HepG2 (cell line): ENCODE data around the gene EML2. TPM values are rescaled to one million over a fixed set of nuclear protein-coding genes. Genes with fewer than 3 reads are reported as not detected.

Experiments used
- ATF1 ChIP-seq: IDR thresholded peaks from 2 replicates; pipeline ENCODE4 v1.6.1; 2016; ENCODE audit warnings: mild to moderate bottlenecking, control low read depth
- BRCA1 ChIP-seq: sonication (generic); formaldehyde crosslinking; IDR thresholded peaks from 2 replicates; pipeline ENCODE4 v1.4.0; 2020; ENCODE audit warnings: missing genetic modification reagents
- CBX2 ChIP-seq, 2 experiments: fragments of 200-600 bp in 1 of 2; sonication (generic); formaldehyde crosslinking in 1 of 2; IDR thresholded peaks; 2 replicates each; pipeline versions ENCODE4 v1.7.0 to v1.8.1; 2018 to 2022; ENCODE audit warnings: low read depth in 2 of 2, low read length in 1 of 2, mild to moderate bottlenecking in 1 of 2, missing genetic modification reagents in 1 of 2
- FOSL2 ChIP-seq: sonication (generic); formaldehyde crosslinking; IDR thresholded peaks from 2 replicates; pipeline ENCODE4 v1.4.0; 2020; ENCODE audit warnings: missing genetic modification reagents
- KAT8 ChIP-seq: IDR thresholded peaks from 2 replicates; pipeline ENCODE4 v1.6.1; 2016; ENCODE audit warnings: missing genetic modification reagents, missing compliant biosample characterization
- MED1 ChIP-seq: sonication (generic); formaldehyde crosslinking; IDR thresholded peaks from 2 replicates; pipeline ENCODE4 v1.4.0; 2020; ENCODE audit warnings: missing genetic modification reagents
- NR2F6 ChIP-seq, 2 experiments: IDR thresholded peaks; 2 replicates each; pipeline ENCODE4 v1.6.1; 2016; ENCODE audit warnings: antibody characterized with exemption in 1 of 2, mild to moderate bottlenecking in 1 of 2
- PATZ1 ChIP-seq: sonication (generic); formaldehyde crosslinking; IDR thresholded peaks from 2 replicates; pipeline ENCODE4 v1.4.0; 2020; ENCODE audit warnings: missing genetic modification reagents
- PHF8 ChIP-seq: sonication (generic); formaldehyde crosslinking; IDR thresholded peaks from 2 replicates; pipeline ENCODE4 v1.5.0; 2020; ENCODE audit warnings: missing genetic modification reagents
- POLR2AphosphoS2 ChIP-seq: IDR thresholded peaks from 2 replicates; pipeline ENCODE4 v1.6.1; 2011; ENCODE audit warnings: low read depth, low read length, improper control_type of control experiment
- SALL2 ChIP-seq: sonication (generic); formaldehyde crosslinking; IDR thresholded peaks from 2 replicates; pipeline ENCODE4 v1.8.1; 2023; ENCODE audit warnings: mild to moderate bottlenecking, missing genetic modification reagents, inconsistent platforms
- SCMH1 ChIP-seq: sonication (generic); formaldehyde crosslinking; IDR thresholded peaks from 2 replicates; pipeline ENCODE4 v1.9.0; 2021; ENCODE audit warnings: missing genetic modification reagents, mild to moderate bottlenecking, borderline replicate concordance
- ZFP41 ChIP-seq: sonication (generic); formaldehyde crosslinking; IDR thresholded peaks from 2 replicates; pipeline ENCODE4 v1.4.0; 2020; ENCODE audit warnings: mild to moderate bottlenecking, missing genetic modification reagents, borderline replicate concordance
- ZNF17 ChIP-seq: sonication (generic); formaldehyde crosslinking; IDR thresholded peaks from 2 replicates; pipeline ENCODE4 v1.5.0; 2020; ENCODE audit warnings: mild to moderate bottlenecking, missing genetic modification reagents
- ZNF276 ChIP-seq: sonication (generic); formaldehyde crosslinking; IDR thresholded peaks from 2 replicates; pipeline ENCODE4 v1.4.0; 2020; ENCODE audit warnings: mild to moderate bottlenecking, low read depth, missing genetic modification reagents
- ZNF292 ChIP-seq: sonication (generic); formaldehyde crosslinking; IDR thresholded peaks from 2 replicates; pipeline ENCODE4 v1.8.1; 2022; ENCODE audit warnings: mild to moderate bottlenecking, low read depth, missing genetic modification reagents, borderline replicate concordance
- ZNF3 ChIP-seq: IDR thresholded peaks from 2 replicates; pipeline ENCODE4 v1.7.0; 2017; ENCODE audit warnings: inconsistent platforms
- ZNF354B ChIP-seq: sonication (generic); formaldehyde crosslinking; IDR thresholded peaks from 2 replicates; pipeline ENCODE4 v1.8.0; 2022; ENCODE audit warnings: mild to moderate bottlenecking, missing genetic modification reagents
- ZNF614 ChIP-seq: IDR thresholded peaks from 2 replicates; pipeline ENCODE4 v1.6.1; 2018; ENCODE audit warnings: missing biosample characterization, missing genetic modification reagents, inconsistent platforms, borderline replicate concordance
- ZNF776 ChIP-seq: sonication (generic); formaldehyde crosslinking; IDR thresholded peaks from 2 replicates; pipeline ENCODE4 v1.4.0; 2020; ENCODE audit warnings: mild to moderate bottlenecking, missing genetic modification reagents
- polyA plus RNA-seq, 8 experiments: library from polyadenylated mRNA; depleted of rRNA in 3 of 8; stranded (reverse) in 7 of 8; unstranded in 1 of 8; fragments of >200 nt; fragmentation: Illumina TruSeq in 4 of 8; extraction: Trizol in 4 of 8; gene quantifications; 2 replicates each; pipeline versions ENCODE4 v1.2.1 to v1.2.3, GENCODE V29; 2011 to 2016; ENCODE audit warnings: low read depth in 4 of 8, missing spikeins in 1 of 8, mixed read lengths in 1 of 8; ENCODE audit not compliant: insufficient read depth in 1 of 8
- total RNA-seq, 5 experiments: library from RNA; depleted of rRNA; stranded (reverse); fragments of >200 nt; fragmentation: Illumina TruSeq; extraction: Trizol; gene quantifications; 2 replicates each; pipeline ENCODE4 v1.2.3, GENCODE V29; 2016; ENCODE audit warnings: low read depth in 1 of 5
- TF ChIP-seq, protein P1 (sequence below): sonication (generic); formaldehyde crosslinking; IDR thresholded peaks from 2 replicates; pipeline ENCODE4; 2020; ENCODE audit warnings: missing genetic modification reagents, mild to moderate bottlenecking, borderline replicate concordance

Gene EML2
- total and polyA plus RNA-seq, 2 of the 13 experiments (the other 11 are each of a cell fraction or from before 2014, with no cell fraction given) = 7.3 to 12.9 TPM

GRCh38 chr19:45584332-45585157, 54.7 kb downstream of the EML2 start, which contains the start of gene OPA3 (continued):
- no peak for TF ChIP-seq ZNF276 (CRISPR knock-in tag)
- TF ChIP-seq KAT8 (CRISPR knock-in tag) = peak; percentile 88; the same call in 1 of the 2 replicates
- peak; percentile 74 for TF ChIP-seq PHF8 (CRISPR knock-in tag)
- no peak for TF ChIP-seq ZNF776
- peak; percentile 51; the same call in 1 of the 2 replicates for TF ChIP-seq PATZ1
- no peak for TF ChIP-seq BRCA1
- TF ChIP-seq POLR2AphosphoS2 = no peak
- TF ChIP-seq, protein P1, sequence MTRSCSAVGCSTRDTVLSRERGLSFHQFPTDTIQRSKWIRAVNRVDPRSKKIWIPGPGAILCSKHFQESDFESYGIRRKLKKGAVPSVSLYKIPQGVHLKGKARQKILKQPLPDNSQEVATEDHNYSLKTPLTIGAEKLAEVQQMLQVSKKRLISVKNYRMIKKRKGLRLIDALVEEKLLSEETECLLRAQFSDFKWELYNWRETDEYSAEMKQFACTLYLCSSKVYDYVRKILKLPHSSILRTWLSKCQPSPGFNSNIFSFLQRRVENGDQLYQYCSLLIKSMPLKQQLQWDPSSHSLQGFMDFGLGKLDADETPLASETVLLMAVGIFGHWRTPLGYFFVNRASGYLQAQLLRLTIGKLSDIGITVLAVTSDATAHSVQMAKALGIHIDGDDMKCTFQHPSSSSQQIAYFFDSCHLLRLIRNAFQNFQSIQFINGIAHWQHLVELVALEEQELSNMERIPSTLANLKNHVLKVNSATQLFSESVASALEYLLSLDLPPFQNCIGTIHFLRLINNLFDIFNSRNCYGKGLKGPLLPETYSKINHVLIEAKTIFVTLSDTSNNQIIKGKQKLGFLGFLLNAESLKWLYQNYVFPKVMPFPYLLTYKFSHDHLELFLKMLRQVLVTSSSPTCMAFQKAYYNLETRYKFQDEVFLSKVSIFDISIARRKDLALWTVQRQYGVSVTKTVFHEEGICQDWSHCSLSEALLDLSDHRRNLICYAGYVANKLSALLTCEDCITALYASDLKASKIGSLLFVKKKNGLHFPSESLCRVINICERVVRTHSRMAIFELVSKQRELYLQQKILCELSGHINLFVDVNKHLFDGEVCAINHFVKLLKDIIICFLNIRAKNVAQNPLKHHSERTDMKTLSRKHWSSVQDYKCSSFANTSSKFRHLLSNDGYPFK (CRISPR knock-in tag) = peak; percentile 94
- TF ChIP-seq NR2F6 (IDR thresholded peaks at IDR 0.05) = no peak
- peak; percentile 34; the same call in 1 of the 2 replicates for TF ChIP-seq NR2F6 (CRISPR knock-in tag; IDR thresholded peaks at IDR 0.05)
- TF ChIP-seq ZNF614 (CRISPR knock-in tag) = peak; percentile 64; the same call in 1 of the 2 replicates
- peak; percentile 21 for TF ChIP-seq MED1
- TF ChIP-seq ZFP41 (CRISPR knock-in tag) = no peak
- no peak for TF ChIP-seq CBX2 (IDR thresholded peaks at IDR 0.05; ENCODE audit: low read depth, low read length)
- no peak for TF ChIP-seq CBX2 (CRISPR knock-in tag; IDR thresholded peaks at IDR 0.05; ENCODE audit: low read depth)
- TF ChIP-seq ZNF3 (CRISPR knock-in tag) = no peak
- TF ChIP-seq ATF1 (CRISPR knock-in tag) = peak; percentile 98
- peak; percentile 32; the same call in 1 of the 2 replicates for TF ChIP-seq SALL2 (CRISPR knock-in tag)
- TF ChIP-seq FOSL2 (CRISPR knock-in tag) = peak; percentile 49; the same call in 1 of the 2 replicates
- TF ChIP-seq ZNF17 (CRISPR knock-in tag) = no peak
- no peak for TF ChIP-seq ZNF354B
- TF ChIP-seq SCMH1 (CRISPR knock-in tag) = no peak
- no peak for TF ChIP-seq ZNF292
